Measurements from ENCODE around the gene FSCN2.

Gene FSCN2

DNA sequence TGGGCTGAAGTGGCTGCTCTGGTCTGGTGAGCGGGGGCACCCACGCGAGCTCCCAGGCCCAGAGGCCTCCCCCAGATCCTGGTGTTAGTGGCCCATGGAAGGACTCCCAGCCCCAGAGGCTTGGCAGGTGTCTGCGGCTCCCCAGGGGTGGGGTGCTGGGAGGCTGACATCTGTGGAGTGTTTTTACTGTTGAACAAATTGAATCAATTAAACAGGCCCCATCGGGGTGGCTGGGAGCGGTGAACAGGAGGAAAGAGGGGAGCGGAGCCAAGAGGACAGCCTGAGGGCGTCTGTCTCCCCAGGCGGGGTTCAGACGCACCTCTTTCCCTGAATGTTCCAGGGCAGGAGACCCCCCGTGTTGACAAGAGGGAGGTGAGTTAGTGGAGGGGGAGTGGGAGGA lies 45.5 kb upstream of the FSCN2 start:
- TF ChIP-seq, protein P1, sequence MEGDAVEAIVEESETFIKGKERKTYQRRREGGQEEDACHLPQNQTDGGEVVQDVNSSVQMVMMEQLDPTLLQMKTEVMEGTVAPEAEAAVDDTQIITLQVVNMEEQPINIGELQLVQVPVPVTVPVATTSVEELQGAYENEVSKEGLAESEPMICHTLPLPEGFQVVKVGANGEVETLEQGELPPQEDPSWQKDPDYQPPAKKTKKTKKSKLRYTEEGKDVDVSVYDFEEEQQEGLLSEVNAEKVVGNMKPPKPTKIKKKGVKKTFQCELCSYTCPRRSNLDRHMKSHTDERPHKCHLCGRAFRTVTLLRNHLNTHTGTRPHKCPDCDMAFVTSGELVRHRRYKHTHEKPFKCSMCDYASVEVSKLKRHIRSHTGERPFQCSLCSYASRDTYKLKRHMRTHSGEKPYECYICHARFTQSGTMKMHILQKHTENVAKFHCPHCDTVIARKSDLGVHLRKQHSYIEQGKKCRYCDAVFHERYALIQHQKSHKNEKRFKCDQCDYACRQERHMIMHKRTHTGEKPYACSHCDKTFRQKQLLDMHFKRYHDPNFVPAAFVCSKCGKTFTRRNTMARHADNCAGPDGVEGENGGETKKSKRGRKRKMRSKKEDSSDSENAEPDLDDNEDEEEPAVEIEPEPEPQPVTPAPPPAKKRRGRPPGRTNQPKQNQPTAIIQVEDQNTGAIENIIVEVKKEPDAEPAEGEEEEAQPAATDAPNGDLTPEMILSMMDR (conservative IDR thresholded peaks at IDR 0.05; ENCODE audit: low read depth, low read length): no peak
- no peak for DNase-seq (ENCODE audit: low read depth)
- H3K4me3 ChIP-seq (ENCODE audit: low read length): no peak overlapping the region

DNA sequence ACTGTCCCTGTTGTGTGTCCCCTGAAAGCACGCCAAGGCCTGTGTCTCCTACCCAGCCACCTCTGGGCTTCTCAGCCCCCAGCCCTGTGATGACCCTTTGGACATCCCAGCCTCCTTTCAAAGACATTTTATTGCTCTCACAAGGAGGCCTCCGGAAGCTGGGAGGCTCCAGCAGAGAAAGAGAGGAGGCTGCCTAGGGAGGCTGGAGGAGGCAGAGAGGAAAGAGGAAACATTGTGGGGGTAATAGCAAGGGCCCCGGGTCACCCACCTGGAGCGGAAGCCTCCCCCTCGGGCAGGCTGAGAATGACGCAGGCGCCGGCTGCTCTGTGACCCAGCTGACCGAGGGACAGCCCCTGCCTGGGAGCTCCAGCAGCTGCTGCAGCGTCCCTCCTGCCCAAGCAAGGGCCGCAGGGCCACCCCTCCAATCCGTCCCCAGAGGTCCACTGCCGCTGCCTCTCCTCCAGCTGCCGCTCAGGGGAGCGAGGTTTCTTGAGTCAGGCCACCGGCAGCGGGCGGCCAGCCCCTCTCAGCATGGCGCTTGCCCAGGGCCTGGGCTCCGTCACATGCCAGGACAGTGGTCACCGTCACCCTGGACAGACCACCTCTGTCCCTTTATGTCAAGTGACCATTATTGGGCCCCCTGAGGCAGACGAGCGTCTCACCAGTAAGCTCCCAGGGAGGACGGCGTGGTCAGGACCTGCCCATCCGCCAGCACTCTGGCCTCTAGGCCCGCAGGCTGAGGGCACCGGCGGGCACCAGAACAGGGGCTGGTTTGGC lies 44.9 kb upstream of the FSCN2 start:
- no peak overlapping the region for H3K4me3 ChIP-seq (ENCODE audit: low read length)
- TF ChIP-seq, protein P1 (conservative IDR thresholded peaks at IDR 0.05; ENCODE audit: low read depth, low read length): no peak
- DNase-seq (ENCODE audit: low read depth): no peak

DNA sequence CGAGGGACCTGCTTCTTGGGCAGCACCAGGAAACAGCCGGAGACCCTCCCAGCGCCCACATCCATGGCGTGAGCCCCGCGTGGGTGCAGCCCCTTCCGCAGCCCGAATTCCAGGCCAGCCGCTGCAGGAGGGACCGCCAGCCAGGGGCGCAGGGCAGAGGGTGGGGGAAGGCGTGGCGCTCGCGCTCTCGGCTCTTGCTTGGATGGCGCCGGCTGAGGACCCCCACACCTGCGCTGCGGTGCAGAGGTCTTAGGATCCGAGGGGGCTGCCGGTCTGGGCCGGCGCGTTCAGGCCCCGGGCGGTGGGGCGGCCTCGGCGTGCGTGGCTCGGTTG lies 44.3 kb upstream of the FSCN2 start:
- no peak for DNase-seq (ENCODE audit: low read depth)
- no peak overlapping the region for H3K4me3 ChIP-seq (ENCODE audit: low read length)
- TF ChIP-seq, protein P1 (conservative IDR thresholded peaks at IDR 0.05; ENCODE audit: low read depth, low read length): no peak

DNA sequence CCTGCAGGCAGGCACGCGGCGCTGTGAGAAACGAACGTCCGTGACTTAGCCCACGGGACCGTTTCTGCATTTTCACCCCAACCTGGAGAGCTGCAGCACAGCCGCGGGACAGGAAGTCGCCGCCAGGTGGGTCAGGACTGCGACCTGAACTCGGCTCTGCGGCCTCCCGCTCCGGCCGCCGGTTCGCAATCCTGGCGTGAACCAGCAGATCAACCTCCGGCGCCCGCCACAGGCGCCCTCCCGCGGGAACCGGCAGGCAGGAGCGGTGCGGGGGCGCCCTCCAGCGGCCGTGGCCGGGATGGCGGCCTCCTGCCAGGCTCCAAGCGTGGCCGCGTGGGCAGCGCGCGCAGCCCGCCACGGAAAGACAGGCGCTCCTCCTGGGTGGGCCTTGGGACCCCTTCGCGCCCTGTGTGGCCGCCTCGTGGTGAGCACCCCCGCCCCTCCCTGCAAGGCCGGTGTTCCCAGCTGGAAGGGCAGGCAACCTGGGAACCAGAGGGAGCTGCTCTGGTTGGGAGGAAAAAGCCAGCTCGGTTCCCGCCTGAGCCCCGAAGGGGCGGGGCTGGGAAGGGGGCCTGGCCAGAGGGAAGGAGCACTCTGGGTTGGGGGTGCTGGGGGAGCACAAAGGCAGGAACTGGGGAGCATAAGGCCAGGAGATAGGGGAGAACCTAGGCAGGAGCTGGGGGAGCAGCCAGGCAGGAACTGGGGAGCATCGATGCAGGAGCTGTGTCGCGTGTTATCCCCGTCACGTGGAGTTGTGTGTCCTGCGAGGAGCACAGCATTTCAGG lies 43.8 kb upstream of the FSCN2 start:
- TF ChIP-seq, protein P1 (conservative IDR thresholded peaks at IDR 0.05; ENCODE audit: low read depth, low read length): peak; percentile 65
- H3K4me3 ChIP-seq (ENCODE audit: low read length): peak overlapping the region; percentile 22
- no peak for DNase-seq (ENCODE audit: low read depth)

DNA sequence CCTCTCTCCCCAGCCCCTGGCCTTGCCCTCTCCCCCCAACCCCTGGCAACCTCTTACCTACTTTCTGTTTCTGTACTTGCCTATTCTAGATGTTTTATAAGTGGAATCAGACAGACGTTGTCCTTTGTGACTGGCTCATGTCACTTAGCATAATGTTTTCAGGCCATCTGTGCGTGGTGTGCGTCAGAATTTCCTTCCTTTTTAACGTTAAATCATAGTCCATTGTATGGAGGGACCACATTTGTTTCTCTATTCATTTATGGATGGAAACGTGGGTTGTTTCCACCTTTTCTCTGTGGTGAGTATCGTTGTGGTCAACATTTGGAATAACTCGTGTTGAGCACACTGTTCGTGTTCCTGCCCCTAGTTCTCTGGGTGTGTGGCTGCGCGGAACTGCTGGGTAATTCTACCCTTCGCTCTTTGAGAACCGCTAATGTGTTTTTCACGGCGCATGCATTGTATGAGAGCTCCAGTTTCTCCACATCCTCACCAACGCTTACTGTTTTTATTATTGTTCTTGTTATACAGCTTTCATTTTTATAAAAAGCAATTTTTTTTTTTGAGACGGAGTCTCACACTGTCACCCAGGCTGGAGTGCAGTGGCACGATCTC lies 41.9 kb upstream of the FSCN2 start:
- no peak overlapping the region for H3K4me3 ChIP-seq (ENCODE audit: low read length)
- DNase-seq (ENCODE audit: low read depth): no peak
- TF ChIP-seq, protein P1 (conservative IDR thresholded peaks at IDR 0.05; ENCODE audit: low read depth, low read length): no peak

DNA sequence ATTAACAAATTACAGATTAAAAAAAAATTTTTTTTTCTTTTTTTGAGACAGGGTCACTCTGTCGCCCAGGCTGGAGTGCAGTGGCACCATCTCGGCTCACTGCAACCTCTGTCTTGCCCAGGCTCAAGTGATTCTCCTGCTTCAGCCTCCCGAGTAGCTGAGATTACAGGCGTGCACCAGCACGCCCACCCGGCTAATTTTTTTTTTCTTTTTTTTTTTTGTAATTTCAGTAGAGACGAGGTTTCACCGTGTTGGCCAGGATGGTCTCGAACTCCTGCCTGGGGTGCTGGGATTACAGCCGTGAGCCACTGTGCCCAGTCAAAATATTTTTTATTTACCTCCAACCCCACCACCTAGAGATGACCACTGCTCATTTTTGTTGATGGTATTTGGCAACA lies 41.1 kb upstream of the FSCN2 start:
- TF ChIP-seq, protein P1 (conservative IDR thresholded peaks at IDR 0.05; ENCODE audit: low read depth, low read length): no peak
- no peak overlapping the region for H3K4me3 ChIP-seq (ENCODE audit: low read length)
- DNase-seq (ENCODE audit: low read depth): no peak
